Gastroesophageal sphincter (tissue), 4 donors: ENCODE measurements around the gene SIRT1. TPM values are rescaled to one million over a fixed set of nuclear protein-coding genes. Genes with fewer than 3 reads are reported as not detected.

Source experiments
- ATAC-seq: fragments of 150-250 bp; one replicate; pipeline ENCODE4 v1.9.1; 2016; ENCODE audit warnings: mild to moderate bottlenecking, moderate library complexity
- H3K27ac ChIP-seq, 4 donors: fragments of 200-600 bp; sonication (generic) in 3 of 4; 1 replicate in 3 of 4; 2 replicates in 1 of 4; pipeline ENCODE4 v1.5.1; 2016 to 2019
- H3K27me3 ChIP-seq: fragments of 200-600 bp; sonication (generic); one replicate; pipeline ENCODE4 v1.5.1; 2019
- H3K36me3 ChIP-seq, 2 donors: fragments of 200-600 bp; sonication (generic); one replicate each; pipeline ENCODE4 v1.5.1; 2019; ENCODE audit warnings: control low read depth in 1 of 2
- H3K4me1 ChIP-seq, 3 donors: fragments of 200-600 bp; sonication (generic); 1 replicate in 2 of 3; 2 replicates in 1 of 3; pipeline ENCODE4 v1.5.1; 2016 to 2019; ENCODE audit warnings: control low read depth in 2 of 3
- H3K4me3 ChIP-seq, 2 donors: fragments of 200-600 bp; sonication (generic); one replicate each; pipeline ENCODE4 v1.5.1; 2019; ENCODE audit warnings: mild to moderate bottlenecking in 1 of 2, moderate library complexity in 1 of 2
- H3K9me3 ChIP-seq, 3 donors: fragments of 200-600 bp; sonication (generic); one replicate each; pipeline ENCODE4 v1.5.1; 2017 to 2019; ENCODE audit warnings: control low read depth in 2 of 3
- EP300 ChIP-seq: sonication (generic); formaldehyde crosslinking; IDR thresholded peaks from one replicate; pipeline ENCODE4 v1.6.1; 2017; ENCODE audit warnings: antibody characterized with exemption, mild to moderate bottlenecking
- POLR2A ChIP-seq, 2 donors: fragments of 450-650 bp; IDR thresholded peaks; one replicate each; pipeline ENCODE4 v1.6.1; 2017; ENCODE audit warnings: antibody characterized with exemption in 2 of 2, mild to moderate bottlenecking in 2 of 2, moderate library complexity in 1 of 2
- POLR2AphosphoS5 ChIP-seq: sonication (generic); formaldehyde crosslinking; IDR thresholded peaks from one replicate; pipeline ENCODE4 v1.6.1; 2017; ENCODE audit warnings: antibody characterized with exemption
- WGBS, 2 donors: methylation state at CpG; one replicate each; pipeline ENCODE4 v1.1.5; 2018; ENCODE audit warnings: low coverage in 1 of 2; 5-methylcytosine and 5-hydroxymethylcytosine counted together
- total RNA-seq, 4 donors: library from RNA; depleted of rRNA; stranded (reverse); fragments of >200 nt; gene quantifications; one replicate each; pipeline ENCODE4 v1.1.0, GENCODE V29; 2016
- TF ChIP-seq, protein P1 (sequence below), 4 experiments: fragments of 200-600 bp in 2 of 4; fragments of 450-650 bp in 2 of 4; sonication (generic) in 1 of 4; IDR thresholded peaks; one replicate each; pipeline ENCODE4 v1.5.1; 2017 to 2019; ENCODE audit warnings: antibody characterized with exemption in 4 of 4, mild to moderate bottlenecking in 2 of 4, moderate library complexity in 2 of 4

The SIRT1 gene
- total RNA-seq, 4 donors from 2014 or later = 22.1 to 39.8 (median 33.4) TPM

DNA sequence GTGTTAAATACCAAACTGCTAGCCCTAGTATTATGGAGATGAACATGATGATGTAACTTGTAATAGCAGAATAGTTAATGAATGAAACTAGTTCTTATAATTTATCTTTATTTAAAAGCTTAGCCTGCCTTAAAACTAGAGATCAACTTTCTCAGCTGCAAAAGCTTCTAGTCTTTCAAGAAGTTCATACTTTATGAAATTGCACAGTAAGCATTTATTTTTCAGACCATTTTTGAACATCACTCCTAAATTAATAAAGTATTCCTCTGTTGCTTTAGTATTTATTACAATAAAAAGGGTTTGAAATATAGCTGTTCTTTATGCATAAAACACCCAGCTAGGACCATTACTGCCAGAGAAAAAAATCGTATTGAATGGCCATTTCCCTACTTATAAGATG, 33.2 kb downstream of the SIRT1 start:
- ATAC-seq = no peak
- Histone ChIP-seq H3K9me3 (no peaks in the 10 kb centered on the region), H3K27me3 (no peaks in the 10 kb centered on the region), H3K4me3 (no peak overlapping the region), H3K27ac (no peak overlapping the region), H3K36me3 (peaks cover 0 to 70% of the 10 kb centered on the region in 2 donors), H3K4me1 (no peaks in the 10 kb centered on the region)
- TF ChIP-seq EP300 (no peak), POLR2AphosphoS5 (no peak), POLR2A (IDR thresholded peaks at IDR 0.05) (no peak)
- TF ChIP-seq, protein P1, sequence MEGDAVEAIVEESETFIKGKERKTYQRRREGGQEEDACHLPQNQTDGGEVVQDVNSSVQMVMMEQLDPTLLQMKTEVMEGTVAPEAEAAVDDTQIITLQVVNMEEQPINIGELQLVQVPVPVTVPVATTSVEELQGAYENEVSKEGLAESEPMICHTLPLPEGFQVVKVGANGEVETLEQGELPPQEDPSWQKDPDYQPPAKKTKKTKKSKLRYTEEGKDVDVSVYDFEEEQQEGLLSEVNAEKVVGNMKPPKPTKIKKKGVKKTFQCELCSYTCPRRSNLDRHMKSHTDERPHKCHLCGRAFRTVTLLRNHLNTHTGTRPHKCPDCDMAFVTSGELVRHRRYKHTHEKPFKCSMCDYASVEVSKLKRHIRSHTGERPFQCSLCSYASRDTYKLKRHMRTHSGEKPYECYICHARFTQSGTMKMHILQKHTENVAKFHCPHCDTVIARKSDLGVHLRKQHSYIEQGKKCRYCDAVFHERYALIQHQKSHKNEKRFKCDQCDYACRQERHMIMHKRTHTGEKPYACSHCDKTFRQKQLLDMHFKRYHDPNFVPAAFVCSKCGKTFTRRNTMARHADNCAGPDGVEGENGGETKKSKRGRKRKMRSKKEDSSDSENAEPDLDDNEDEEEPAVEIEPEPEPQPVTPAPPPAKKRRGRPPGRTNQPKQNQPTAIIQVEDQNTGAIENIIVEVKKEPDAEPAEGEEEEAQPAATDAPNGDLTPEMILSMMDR (IDR thresholded peaks at IDR 0.05) = no peak
- 52 to 67% methylated on average over 1 of the region's 1 CpG for WGBS, 2 donors

DNA sequence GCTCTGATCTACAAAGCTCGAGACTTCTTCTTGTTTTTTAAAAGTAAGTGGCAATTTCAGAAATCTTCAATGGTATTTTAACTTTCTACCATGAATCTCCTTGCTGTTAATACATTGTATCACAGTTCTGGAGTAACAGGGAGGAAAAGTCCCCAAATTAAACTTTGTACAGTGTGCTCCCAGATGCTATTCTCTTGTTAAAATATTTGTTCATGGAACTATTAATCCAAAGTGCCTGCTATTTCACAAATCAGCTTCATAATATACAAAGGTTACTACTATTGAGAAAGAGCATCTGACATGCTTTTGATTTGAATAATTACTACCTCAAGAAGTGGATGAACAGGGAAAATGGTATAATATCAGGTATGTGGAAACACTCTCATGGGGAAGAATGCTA, 36.6 kb downstream of the SIRT1 start:
- ATAC-seq = no peak

GRCh38 chr10:67923551-67923950, 39.1 kb downstream of the SIRT1 start:
- peaks cover 0 to 68% of the 10 kb centered on the region in 2 donors for H3K36me3 ChIP-seq

More for the DNA sequence above, 36.6 kb downstream of the SIRT1 start:
- no peak overlapping the region for H3K4me3 ChIP-seq
- TF ChIP-seq POLR2A (IDR thresholded peaks at IDR 0.05) (no peak), EP300 (no peak), POLR2AphosphoS5 (no peak)
- TF ChIP-seq, protein P1 (IDR thresholded peaks at IDR 0.05) = no peak
- peaks cover 0 to 71% of the 10 kb centered on the region in 2 donors for H3K36me3 ChIP-seq
- WGBS, 2 donors = 100% methylated on average over 1 of the region's 1 CpG
- no peaks in the 10 kb centered on the region for H3K9me3 ChIP-seq
- H3K27me3 ChIP-seq = no peaks in the 10 kb centered on the region
- no peak overlapping the region for H3K27ac ChIP-seq
- H3K4me1 ChIP-seq = no peaks in the 10 kb centered on the region

GRCh38 chr10:67924136-67924535, 39.7 kb downstream of the SIRT1 start:
- ATAC-seq = no peak
- TF ChIP-seq POLR2A (IDR thresholded peaks at IDR 0.05) (no peak), EP300 (no peak), POLR2AphosphoS5 (no peak)
- TF ChIP-seq, protein P1 (IDR thresholded peaks at IDR 0.05) = no peak
- Histone ChIP-seq H3K27ac (no peak overlapping the region), H3K9me3 (no peaks in the 10 kb centered on the region), H3K4me3 (no peak overlapping the region), H3K4me1 (no peaks in the 10 kb centered on the region), H3K36me3 (peaks cover 0 to 68% of the 10 kb centered on the region in 2 donors), H3K27me3 (no peaks in the 10 kb centered on the region)
- WGBS, 2 donors = 86 to 93% methylated on average over 3 of the region's 3 CpGs

More at GRCh38 chr10:67923551-67923950, 39.1 kb downstream of the SIRT1 start:
- Histone ChIP-seq H3K27me3 (no peaks in the 10 kb centered on the region), H3K4me1 (no peaks in the 10 kb centered on the region), H3K27ac (no peak overlapping the region), H3K4me3 (no peak overlapping the region), H3K9me3 (no peaks in the 10 kb centered on the region)
- TF ChIP-seq EP300 = no peak
- TF ChIP-seq POLR2A (IDR thresholded peaks at IDR 0.05) = no peak
- no peak for TF ChIP-seq POLR2AphosphoS5
- TF ChIP-seq, protein P1 (IDR thresholded peaks at IDR 0.05) = no peak
- ATAC-seq = no peak
- WGBS, 2 donors = 81 to 85% methylated on average over 4 to 5 of the region's 5 CpGs

DNA sequence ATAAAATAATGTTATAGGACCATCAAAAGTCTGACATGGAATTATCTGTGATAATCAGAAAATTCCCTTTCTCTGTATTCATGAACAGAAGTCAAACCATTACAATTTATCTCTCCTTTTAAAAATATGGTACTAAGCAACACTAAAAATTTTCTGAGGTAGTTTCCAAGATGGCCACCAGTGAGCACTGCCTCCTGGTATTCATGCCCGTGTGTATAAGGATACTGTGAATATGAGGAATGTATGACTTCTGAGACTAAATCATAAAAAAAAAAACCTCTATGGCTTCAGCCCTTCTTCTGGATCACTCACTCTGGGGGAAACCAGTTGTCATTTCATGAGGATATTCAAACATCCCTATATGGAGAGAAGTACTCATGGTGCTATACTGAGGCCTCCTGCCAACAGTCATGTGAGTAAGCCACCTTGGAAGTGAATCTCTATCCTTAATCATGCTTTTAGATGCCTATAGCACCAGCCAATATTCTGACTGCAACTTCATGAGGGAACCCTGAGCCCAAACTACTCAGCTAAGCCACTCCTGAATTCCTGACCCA, 41.1 kb downstream of the SIRT1 start:
- WGBS, 2 donors = 50% methylated on average over 1 of the region's 1 CpG; no CpG with 5 or more reads in 1 of the 2 donors
- no peak overlapping the region for H3K4me3 ChIP-seq
- H3K27ac ChIP-seq = no peak overlapping the region
- H3K27me3 ChIP-seq = no peaks in the 10 kb centered on the region
- no peaks in the 10 kb centered on the region for H3K4me1 ChIP-seq
- TF ChIP-seq, protein P1 (IDR thresholded peaks at IDR 0.05) = no peak
- TF ChIP-seq EP300 = no peak
- no peak for TF ChIP-seq POLR2AphosphoS5
- TF ChIP-seq POLR2A (IDR thresholded peaks at IDR 0.05) = no peak
- H3K9me3 ChIP-seq = no peaks in the 10 kb centered on the region
- no peak for ATAC-seq
- H3K36me3 ChIP-seq = peaks cover 0 to 81% of the 10 kb centered on the region in 2 donors
